Parathyroid adenoma (tissue), 2 donors: ENCODE measurements around the gene PLAAT3.

ENCODE experiments used
- H2AFZ ChIP-seq: fragments of 300-600 bp; sonication (generic); one replicate; pipeline ENCODE4 v1.7.0; 2017; ENCODE audit warnings: antibody characterized with exemption, mild to moderate bottlenecking
- H3K27ac ChIP-seq: fragments of 300-600 bp; sonication (generic); one replicate; pipeline ENCODE4 v1.7.0; 2017
- H3K27me3 ChIP-seq: fragments of 300-600 bp; sonication (generic); one replicate; pipeline ENCODE4 v1.7.0; 2017; ENCODE audit warnings: low read length; ENCODE audit not compliant: control insufficient read depth, insufficient read depth
- H3K36me3 ChIP-seq: fragments of 300-600 bp; sonication (generic); one replicate; pipeline ENCODE4 v1.7.0; 2017; ENCODE audit warnings: low read length; ENCODE audit not compliant: control insufficient read depth, insufficient read depth
- H3K4me1 ChIP-seq: fragments of 300-600 bp; sonication (generic); one replicate; pipeline ENCODE4 v1.7.0; 2017; ENCODE audit warnings: control low read depth
- H3K4me2 ChIP-seq: fragments of 300-600 bp; sonication (generic); one replicate; pipeline ENCODE4 v1.7.0; 2017; ENCODE audit warnings: low read length
- H3K4me3 ChIP-seq: fragments of 300-600 bp; sonication (generic); one replicate; pipeline ENCODE4 v1.7.0; 2017; ENCODE audit warnings: low read depth, low read length
- H3K79me2 ChIP-seq: fragments of 300-600 bp; sonication (generic); one replicate; pipeline ENCODE4 v1.7.0; 2017; ENCODE audit warnings: control low read depth
- H3K9ac ChIP-seq: fragments of 300-600 bp; sonication (generic); one replicate; pipeline ENCODE4 v1.7.0; 2017; ENCODE audit warnings: mild to moderate bottlenecking
- H3K9me3 ChIP-seq: fragments of 300-600 bp; sonication (generic); one replicate; pipeline ENCODE4 v1.7.0; 2017; ENCODE audit warnings: low read length; ENCODE audit not compliant: control insufficient read depth
- CTCF ChIP-seq: fragments of 300-600 bp; sonication (generic); IDR thresholded peaks from one replicate; pipeline ENCODE4 v1.7.0; 2017; ENCODE audit warnings: antibody characterized with exemption, mild to moderate bottlenecking
- donor health status: primary hyperparathyroidism.

The PLAAT3 gene

GRCh38 chr11:63537293-63538101 lies 76.7 kb downstream of the PLAAT3 start:
- H3K4me1 ChIP-seq: no peaks in the 10 kb centered on the region
- H3K79me2 ChIP-seq: no peaks in the 10 kb centered on the region
- no peak for TF ChIP-seq CTCF
- peak overlapping the region; percentile 33 for H3K4me3 ChIP-seq
- no peak overlapping the region for H3K9ac ChIP-seq
- H2AFZ ChIP-seq: no peak overlapping the region
- no peaks in the 10 kb centered on the region for H3K9me3 ChIP-seq
- peak overlapping the region; percentile 61 for H3K27ac ChIP-seq
- H3K36me3 ChIP-seq: no peaks in the 10 kb centered on the region
- H3K27me3 ChIP-seq: no peaks in the 10 kb centered on the region
- no peak overlapping the region for H3K4me2 ChIP-seq

GRCh38 chr11:63536669-63537292 lies 77.5 kb downstream of the PLAAT3 start, which contains the start of gene PLAAT4:
Gene PLAAT4 (plus strand): TSS chr11:63536808. CDS start chr11:63536869, 61 bp downstream.
- Histone ChIP-seq H3K4me3 (peak within 1 kb of the TSS; percentile 33), H3K4me1 (no peaks in the 10 kb centered on the region), H3K27me3 (no peaks in the 10 kb centered on the region), H3K4me2 (peak within 1 kb of the TSS; percentile 37), H3K79me2 (no peaks in the 10 kb centered on the region), H2AFZ (peak within 1 kb of the TSS; percentile 53), H3K9ac (no peak within 1 kb of the TSS), H3K36me3 (no peaks in the 10 kb centered on the region), H3K27ac (peak within 1 kb of the TSS; percentile 61), H3K9me3 (no peaks in the 10 kb centered on the region)
- TF ChIP-seq CTCF: no peak

GRCh38 chr11:63535734-63536133 lies 78.5 kb downstream of the PLAAT3 start:
- Histone ChIP-seq H3K9me3 (no peaks in the 10 kb centered on the region), H2AFZ (no peak overlapping the region), H3K27ac (no peak overlapping the region), H3K4me2 (no peak overlapping the region), H3K79me2 (no peaks in the 10 kb centered on the region), H3K4me1 (no peaks in the 10 kb centered on the region), H3K27me3 (no peaks in the 10 kb centered on the region), H3K36me3 (no peaks in the 10 kb centered on the region), H3K4me3 (no peak overlapping the region), H3K9ac (no peak overlapping the region)
- TF ChIP-seq CTCF: no peak

GRCh38 chr11:63534895-63535461 lies 79.3 kb downstream of the PLAAT3 start:
- Histone ChIP-seq H3K4me2 (no peak overlapping the region), H3K9me3 (no peaks in the 10 kb centered on the region), H3K27me3 (no peaks in the 10 kb centered on the region), H3K4me3 (no peak overlapping the region), H3K9ac (no peak overlapping the region), H3K27ac (no peak overlapping the region), H3K4me1 (no peaks in the 10 kb centered on the region), H2AFZ (no peak overlapping the region), H3K79me2 (no peaks in the 10 kb centered on the region), H3K36me3 (no peaks in the 10 kb centered on the region)
- TF ChIP-seq CTCF: no peak
